Testis (tissue), 3 donors: ENCODE data around the gene PEX12. TPM values are rescaled to one million over a fixed set of nuclear protein-coding genes. Genes with fewer than 3 reads are reported as not detected.

Source experiments
- DNase-seq: peaks from one replicate; pipeline ENCODE4 v3.0.0-alpha.2; 2019
- H3K27ac ChIP-seq, 2 donors: fragments of 200-600 bp; sonication (generic); one replicate each; pipeline ENCODE4 v1.5.1; 2019
- H3K27me3 ChIP-seq: fragments of 200-600 bp; sonication (generic); one replicate; pipeline ENCODE4 v1.5.1; 2019
- H3K36me3 ChIP-seq: fragments of 200-600 bp; sonication (generic); one replicate; pipeline ENCODE4 v1.5.1; 2017; ENCODE audit warnings: low read depth; ENCODE audit errors: missing control alignments
- H3K4me1 ChIP-seq: fragments of 200-600 bp; sonication (generic); one replicate; pipeline ENCODE4 v1.5.1; 2019
- H3K4me3 ChIP-seq, 2 donors: fragments of 200-600 bp; sonication (generic); one replicate each; pipeline ENCODE4 v1.5.1; 2017 to 2019
- H3K9me3 ChIP-seq: fragments of 200-600 bp; sonication (generic); one replicate; pipeline ENCODE4 v1.5.1; 2017
- POLR2A ChIP-seq: fragments of 450-650 bp; IDR thresholded peaks from one replicate; pipeline ENCODE4 v1.6.1; 2017; ENCODE audit warnings: antibody characterized with exemption, mild to moderate bottlenecking, moderate library complexity
- WGBS, 2 donors: methylation state at CpG; one replicate each; pipeline ENCODE4 v1.1.5; 2018; 5-methylcytosine and 5-hydroxymethylcytosine counted together
- intact Hi-C: fragments of 100-400 bp; cut with DNase I; formaldehyde crosslinking; loops from one replicate; pipeline ENCODE4 v1.15.1; 2023; ENCODE audit warnings: low total_unique reads
- polyA plus RNA-seq: library from polyadenylated mRNA; stranded (reverse); fragments of 350-450 nt; fragmentation: Illumina TruSeq; extraction: RNeasy Lipid Tissue Mini Kit (QIAGEN cat#74804); gene quantifications from one replicate; pipeline ENCODE4 v1.2.3, GENCODE V29; 2014; ENCODE audit warnings: low read depth, low replicate concordance; ENCODE audit not compliant: insufficient read depth
- total RNA-seq, 2 donors: library from RNA; depleted of rRNA; stranded (reverse); fragments of >200 nt; gene quantifications; one replicate each; pipeline ENCODE4 v1.2.3, GENCODE V29; 2016
- TF ChIP-seq, protein P1 (sequence below), 3 experiments: fragments of 450-650 bp in 2 of 3; fragments of 200-600 bp in 1 of 3; sonication (generic) in 1 of 3; IDR thresholded peaks; one replicate each; pipeline ENCODE4 v1.5.1; 2016 to 2019; ENCODE audit warnings: antibody characterized with exemption in 3 of 3, mild to moderate bottlenecking in 2 of 3, moderate library complexity in 1 of 3

The PEX12 gene
- total and polyA plus RNA-seq, 3 donors from 2014 or later, result 13.6 to 17.3 (median 15.1) TPM

DNA sequence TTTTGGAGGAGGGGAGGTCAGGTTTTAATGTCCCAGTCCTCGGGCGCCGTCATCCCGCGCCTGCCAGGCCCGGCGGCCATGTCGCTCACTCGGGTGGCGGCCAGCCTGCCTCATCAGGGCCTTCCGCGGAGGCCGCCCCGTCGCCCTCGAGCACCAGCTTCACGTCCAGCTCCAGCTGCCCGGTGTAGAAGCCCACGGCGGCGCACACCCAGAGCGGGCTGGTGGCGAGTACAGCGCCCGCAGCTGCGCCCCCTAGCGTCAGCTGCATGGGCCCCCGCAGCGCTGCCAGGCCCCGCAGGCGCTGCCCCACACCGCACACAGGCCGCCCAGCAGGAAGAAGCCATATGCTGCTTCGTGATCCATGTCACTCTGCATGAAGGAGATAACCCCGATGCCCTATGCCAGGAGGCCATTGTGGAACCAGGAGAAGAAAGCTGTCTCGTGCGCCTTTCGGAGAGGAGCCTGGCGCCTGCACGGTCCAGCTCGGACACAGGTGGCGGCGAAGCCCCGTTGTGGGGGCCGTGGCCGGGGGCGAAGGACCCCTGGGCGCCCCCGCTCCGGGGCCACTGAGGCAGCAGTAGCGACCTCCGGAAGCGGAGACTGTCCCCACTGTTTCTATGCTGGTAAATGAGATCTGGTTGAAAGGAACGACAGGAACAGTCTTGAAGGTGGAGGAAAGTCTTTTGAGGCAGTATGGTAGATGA lies 18.3 kb upstream of the PEX12 start:
- DNase-seq, result peak; percentile 29
- H3K4me1 ChIP-seq, result no peaks in the 10 kb centered on the region
- no peaks in the 10 kb centered on the region for H3K9me3 ChIP-seq
- peak overlapping the region in 1 of 2 donors; percentile 27 for H3K4me3 ChIP-seq
- H3K27ac ChIP-seq, result no peak overlapping the region
- intact Hi-C loops, result no loop called here
- no peaks in the 10 kb centered on the region for H3K27me3 ChIP-seq
- 67 to 82% methylated on average over 30 to 54 of the region's 54 CpGs for WGBS, 2 donors
- no peak for TF ChIP-seq POLR2A
- TF ChIP-seq, protein P1, sequence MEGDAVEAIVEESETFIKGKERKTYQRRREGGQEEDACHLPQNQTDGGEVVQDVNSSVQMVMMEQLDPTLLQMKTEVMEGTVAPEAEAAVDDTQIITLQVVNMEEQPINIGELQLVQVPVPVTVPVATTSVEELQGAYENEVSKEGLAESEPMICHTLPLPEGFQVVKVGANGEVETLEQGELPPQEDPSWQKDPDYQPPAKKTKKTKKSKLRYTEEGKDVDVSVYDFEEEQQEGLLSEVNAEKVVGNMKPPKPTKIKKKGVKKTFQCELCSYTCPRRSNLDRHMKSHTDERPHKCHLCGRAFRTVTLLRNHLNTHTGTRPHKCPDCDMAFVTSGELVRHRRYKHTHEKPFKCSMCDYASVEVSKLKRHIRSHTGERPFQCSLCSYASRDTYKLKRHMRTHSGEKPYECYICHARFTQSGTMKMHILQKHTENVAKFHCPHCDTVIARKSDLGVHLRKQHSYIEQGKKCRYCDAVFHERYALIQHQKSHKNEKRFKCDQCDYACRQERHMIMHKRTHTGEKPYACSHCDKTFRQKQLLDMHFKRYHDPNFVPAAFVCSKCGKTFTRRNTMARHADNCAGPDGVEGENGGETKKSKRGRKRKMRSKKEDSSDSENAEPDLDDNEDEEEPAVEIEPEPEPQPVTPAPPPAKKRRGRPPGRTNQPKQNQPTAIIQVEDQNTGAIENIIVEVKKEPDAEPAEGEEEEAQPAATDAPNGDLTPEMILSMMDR (IDR thresholded peaks at IDR 0.05), result peak in 2 of 3 experiments; percentile 27 to 44
- H3K36me3 ChIP-seq, result no peaks in the 10 kb centered on the region

DNA sequence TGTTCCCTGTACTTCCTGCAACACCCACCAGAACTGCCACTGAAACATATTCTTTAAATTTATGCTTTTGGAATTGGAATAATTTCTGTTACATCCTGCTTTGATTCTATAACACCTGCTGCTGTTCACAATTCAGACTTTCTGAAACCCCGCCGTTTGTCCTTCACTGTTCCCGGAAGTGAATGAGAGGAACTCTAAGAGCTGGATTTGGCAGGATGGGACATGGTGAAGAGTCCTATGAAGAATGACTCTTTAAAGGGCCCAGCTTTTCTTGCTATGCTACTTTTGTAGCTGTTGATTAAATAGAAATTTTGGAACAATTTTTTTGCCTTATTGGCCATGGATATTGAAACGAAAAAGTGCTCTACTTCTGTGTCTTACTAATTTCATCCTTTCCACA lies 17.7 kb upstream of the PEX12 start:
- no peaks in the 10 kb centered on the region for H3K9me3 ChIP-seq
- intact Hi-C loops, result no loop called here
- no peaks in the 10 kb centered on the region for H3K27me3 ChIP-seq
- no peaks in the 10 kb centered on the region for H3K36me3 ChIP-seq
- no peaks in the 10 kb centered on the region for H3K4me1 ChIP-seq
- H3K27ac ChIP-seq, result no peak overlapping the region
- WGBS, 2 donors, result 60 to 64% methylated on average over 4 of the region's 4 CpGs
- DNase-seq, result no peak
- TF ChIP-seq, protein P1 (IDR thresholded peaks at IDR 0.05), result no peak
- no peak for TF ChIP-seq POLR2A
- H3K4me3 ChIP-seq, result peak overlapping the region in 1 of 2 donors; percentile 27

- intact Hi-C loops, result no loop called here
- H3K9me3 ChIP-seq, result no peaks in the 10 kb centered on the region
- H3K4me3 ChIP-seq, result peak overlapping the region; percentile 95 to 97
- H3K36me3 ChIP-seq, result no peaks in the 10 kb centered on the region
- TF ChIP-seq, protein P1 (IDR thresholded peaks at IDR 0.05), result no peak
- no peak for TF ChIP-seq POLR2A
- no peaks in the 10 kb centered on the region for H3K27me3 ChIP-seq
- H3K4me1 ChIP-seq, result peaks cover 13% of the 10 kb centered on the region
- WGBS, 2 donors, result 30 to 54% methylated on average over 12 of the region's 12 CpGs
- no peak for DNase-seq
- peak overlapping the region; percentile 90 to 94 for H3K27ac ChIP-seq
These were observed 10.0 kb upstream of the PEX12 start for GRCh38 chr17:35588196-35588920.

DNA sequence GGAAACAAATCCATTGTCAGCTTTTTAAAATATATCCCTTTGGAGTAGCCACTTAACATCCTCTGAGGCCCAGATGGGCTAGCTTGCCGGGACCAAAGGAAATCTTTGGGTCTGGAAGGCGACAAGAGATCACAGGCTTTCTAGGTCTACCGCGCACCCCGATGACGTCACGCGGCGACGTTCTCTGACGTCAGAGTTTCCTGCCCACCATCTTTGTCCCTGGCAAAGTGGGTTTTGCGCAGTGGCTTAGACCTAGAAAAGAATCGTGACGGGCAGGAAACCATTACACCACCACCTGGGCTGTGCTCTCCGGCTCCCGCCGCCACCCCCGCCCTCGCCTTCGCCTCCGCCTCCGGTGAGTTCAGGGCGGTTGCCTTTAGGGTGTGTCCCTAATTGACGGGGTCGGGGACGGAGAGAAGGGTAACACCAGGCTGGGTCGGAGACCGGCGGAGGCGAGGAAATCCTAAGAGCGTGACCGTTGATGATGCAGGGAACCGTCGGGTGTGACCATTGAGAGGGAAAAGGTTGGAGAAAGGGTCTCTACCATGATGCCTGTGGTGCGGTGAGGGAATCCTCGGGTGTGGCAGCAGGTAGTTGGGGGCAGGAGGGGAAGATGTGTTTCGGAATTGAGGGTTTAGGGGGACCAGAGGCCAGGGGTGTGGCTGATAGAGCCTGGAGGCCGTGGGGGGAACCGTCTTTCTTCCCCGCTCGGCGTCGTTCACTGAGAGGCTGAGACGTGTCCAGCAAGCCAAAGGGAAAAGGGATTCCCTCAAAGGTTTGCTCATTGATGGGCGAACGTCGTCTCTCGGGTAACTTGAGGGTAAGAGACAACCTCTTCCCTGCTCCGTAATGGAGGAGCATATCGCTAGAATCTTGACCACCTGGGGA lies 8.9 kb upstream of the PEX12 start, which contains the start of gene AP2B1:
Gene AP2B1, plus strand, starts transcription at position 249 of the 888 bp plus-strand sequence. CDS start 6,709 bp downstream, outside the sequence.
- peak within 1 kb of the TSS; percentile 95 to 97 for H3K4me3 ChIP-seq
- peak; percentile 93 for DNase-seq
- TF ChIP-seq POLR2A, result no peak
- TF ChIP-seq, protein P1 (IDR thresholded peaks at IDR 0.05), result peak in 2 of 3 experiments; percentile 27 to 31
- no peaks in the 10 kb centered on the region for H3K9me3 ChIP-seq
- peaks cover 13% of the 10 kb centered on the region for H3K4me1 ChIP-seq
- H3K36me3 ChIP-seq, result no peaks in the 10 kb centered on the region
- intact Hi-C loops, result no loop called here
- 0% methylated on average over 33 to 50 of the region's 50 CpGs for WGBS, 2 donors
- H3K27ac ChIP-seq, result peak within 1 kb of the TSS; percentile 90 to 94
- no peaks in the 10 kb centered on the region for H3K27me3 ChIP-seq
